WTC11 (cell line): Measurements from ENCODE around the gene MYRF.

Experiments
- CREB1 ChIP-seq: sonication (generic); formaldehyde crosslinking; IDR thresholded peaks from 2 replicates; pipeline ENCODE4 v1.8.0; 2023; ENCODE audit warnings: mild to moderate bottlenecking, missing genetic modification reagents
- NFATC4 ChIP-seq: fragments of 250-450 bp; sonication (Bioruptor Pico); IDR thresholded peaks from 2 replicates; pipeline ENCODE4 v1.9.0; 2021; ENCODE audit warnings: mild to moderate bottlenecking
- SP1 ChIP-seq: sonication (generic); formaldehyde crosslinking; conservative IDR thresholded peaks from 2 replicates; pipeline ENCODE4 v1.8.1; 2022; ENCODE audit warnings: missing genetic modification reagents
- ZNF232 ChIP-seq: sonication (generic); formaldehyde crosslinking; IDR thresholded peaks from 2 replicates; pipeline ENCODE4 v1.8.0; 2022; ENCODE audit warnings: mild to moderate bottlenecking, missing genetic modification reagents
- TF ChIP-seq, protein P1 (sequence below): fragments of 250-450 bp; sonication (Bioruptor Pico); conservative IDR thresholded peaks from 2 replicates; pipeline ENCODE4 v1.9.0; 2021; ENCODE audit warnings: mild to moderate bottlenecking
- TF ChIP-seq, protein P2 (sequence below): fragments of 200-600 bp; IDR thresholded peaks from 2 replicates; pipeline ENCODE4 v1.8.0; 2022; ENCODE audit warnings: antibody characterized with exemption
- TF ChIP-seq, protein P3 (sequence below): sonication (generic); formaldehyde crosslinking; IDR thresholded peaks from 2 replicates; pipeline ENCODE4 v1.8.0; 2022; ENCODE audit warnings: mild to moderate bottlenecking, missing genetic modification reagents
- TF ChIP-seq, protein P4 (sequence below): sonication (generic); formaldehyde crosslinking; IDR thresholded peaks from 2 replicates; pipeline ENCODE4 v1.8.1; 2023; ENCODE audit warnings: mild to moderate bottlenecking, missing genetic modification reagents
- TF ChIP-seq, protein P5 (sequence below): sonication (generic); formaldehyde crosslinking; IDR thresholded peaks from 2 replicates; pipeline ENCODE4 v1.8.1; 2022; ENCODE audit warnings: missing genetic modification reagents, borderline replicate concordance

DNA sequence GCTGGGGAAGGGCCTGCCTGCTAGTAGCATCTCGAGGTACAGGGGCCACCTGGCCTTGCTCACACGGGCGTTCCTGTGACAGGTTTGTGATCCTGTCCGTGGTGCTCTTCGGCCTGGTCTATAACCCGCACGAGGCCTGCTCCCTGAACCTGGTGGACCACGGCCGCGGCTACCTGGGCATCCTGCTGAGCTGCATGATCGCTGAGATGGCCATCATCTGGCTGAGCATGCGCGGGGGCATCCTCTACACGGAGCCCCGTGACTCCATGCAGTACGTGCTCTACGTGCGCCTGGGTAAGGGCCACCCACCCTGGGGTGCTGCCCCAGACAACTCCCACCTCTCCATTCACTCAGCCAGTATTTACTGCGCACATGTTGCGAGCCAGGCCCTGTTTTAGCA, 31.8 kb upstream of the MYRF start:
- TF ChIP-seq ZNF232 (CRISPR knock-in tag) (no peak), CREB1 (CRISPR knock-in tag) (no peak), NFATC4 (no peak), SP1 (CRISPR knock-in tag) (no peak)
- TF ChIP-seq, protein P1, sequence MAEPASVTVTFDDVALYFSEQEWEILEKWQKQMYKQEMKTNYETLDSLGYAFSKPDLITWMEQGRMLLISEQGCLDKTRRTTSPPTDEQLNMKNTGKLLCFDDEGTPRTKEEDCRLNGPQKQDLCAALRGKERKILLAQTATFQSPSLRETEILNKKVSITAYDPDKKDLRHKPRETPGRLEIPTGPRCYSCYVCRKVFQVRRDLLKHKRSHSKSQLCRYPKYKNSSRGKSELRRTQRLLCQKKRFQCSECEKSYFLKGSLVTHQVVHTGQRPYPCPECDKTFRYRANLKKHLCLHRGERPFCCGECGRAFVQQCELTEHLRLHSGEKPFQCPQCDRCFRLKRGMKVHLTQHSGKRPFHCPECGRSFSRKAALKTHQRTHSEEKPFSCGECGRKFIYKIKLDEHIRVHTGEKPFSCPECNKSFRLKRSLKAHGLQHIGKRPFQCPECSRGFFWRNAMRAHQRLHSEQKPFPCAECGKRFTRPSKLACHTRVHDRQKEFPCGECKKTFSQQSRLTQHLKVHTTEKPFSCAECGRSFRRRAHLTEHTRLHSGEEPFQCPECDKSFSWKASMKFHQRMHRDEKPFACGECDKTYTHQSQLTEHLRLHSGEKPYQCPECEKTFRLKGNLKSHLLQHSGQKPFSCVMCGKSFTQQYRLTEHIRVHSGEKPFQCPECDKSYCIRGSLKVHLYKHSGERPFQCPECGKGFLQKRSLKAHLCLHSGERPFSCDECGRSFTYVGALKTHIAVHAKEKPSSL (CRISPR knock-in tag): no peak
- TF ChIP-seq, protein P2, sequence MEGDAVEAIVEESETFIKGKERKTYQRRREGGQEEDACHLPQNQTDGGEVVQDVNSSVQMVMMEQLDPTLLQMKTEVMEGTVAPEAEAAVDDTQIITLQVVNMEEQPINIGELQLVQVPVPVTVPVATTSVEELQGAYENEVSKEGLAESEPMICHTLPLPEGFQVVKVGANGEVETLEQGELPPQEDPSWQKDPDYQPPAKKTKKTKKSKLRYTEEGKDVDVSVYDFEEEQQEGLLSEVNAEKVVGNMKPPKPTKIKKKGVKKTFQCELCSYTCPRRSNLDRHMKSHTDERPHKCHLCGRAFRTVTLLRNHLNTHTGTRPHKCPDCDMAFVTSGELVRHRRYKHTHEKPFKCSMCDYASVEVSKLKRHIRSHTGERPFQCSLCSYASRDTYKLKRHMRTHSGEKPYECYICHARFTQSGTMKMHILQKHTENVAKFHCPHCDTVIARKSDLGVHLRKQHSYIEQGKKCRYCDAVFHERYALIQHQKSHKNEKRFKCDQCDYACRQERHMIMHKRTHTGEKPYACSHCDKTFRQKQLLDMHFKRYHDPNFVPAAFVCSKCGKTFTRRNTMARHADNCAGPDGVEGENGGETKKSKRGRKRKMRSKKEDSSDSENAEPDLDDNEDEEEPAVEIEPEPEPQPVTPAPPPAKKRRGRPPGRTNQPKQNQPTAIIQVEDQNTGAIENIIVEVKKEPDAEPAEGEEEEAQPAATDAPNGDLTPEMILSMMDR: no peak
- TF ChIP-seq, protein P3, sequence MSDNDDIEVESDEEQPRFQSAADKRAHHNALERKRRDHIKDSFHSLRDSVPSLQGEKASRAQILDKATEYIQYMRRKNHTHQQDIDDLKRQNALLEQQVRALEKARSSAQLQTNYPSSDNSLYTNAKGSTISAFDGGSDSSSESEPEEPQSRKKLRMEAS (CRISPR knock-in tag): no peak
- TF ChIP-seq, protein P4, sequence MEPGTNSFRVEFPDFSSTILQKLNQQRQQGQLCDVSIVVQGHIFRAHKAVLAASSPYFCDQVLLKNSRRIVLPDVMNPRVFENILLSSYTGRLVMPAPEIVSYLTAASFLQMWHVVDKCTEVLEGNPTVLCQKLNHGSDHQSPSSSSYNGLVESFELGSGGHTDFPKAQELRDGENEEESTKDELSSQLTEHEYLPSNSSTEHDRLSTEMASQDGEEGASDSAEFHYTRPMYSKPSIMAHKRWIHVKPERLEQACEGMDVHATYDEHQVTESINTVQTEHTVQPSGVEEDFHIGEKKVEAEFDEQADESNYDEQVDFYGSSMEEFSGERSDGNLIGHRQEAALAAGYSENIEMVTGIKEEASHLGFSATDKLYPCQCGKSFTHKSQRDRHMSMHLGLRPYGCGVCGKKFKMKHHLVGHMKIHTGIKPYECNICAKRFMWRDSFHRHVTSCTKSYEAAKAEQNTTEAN (CRISPR knock-in tag): no peak
- TF ChIP-seq, protein P5, sequence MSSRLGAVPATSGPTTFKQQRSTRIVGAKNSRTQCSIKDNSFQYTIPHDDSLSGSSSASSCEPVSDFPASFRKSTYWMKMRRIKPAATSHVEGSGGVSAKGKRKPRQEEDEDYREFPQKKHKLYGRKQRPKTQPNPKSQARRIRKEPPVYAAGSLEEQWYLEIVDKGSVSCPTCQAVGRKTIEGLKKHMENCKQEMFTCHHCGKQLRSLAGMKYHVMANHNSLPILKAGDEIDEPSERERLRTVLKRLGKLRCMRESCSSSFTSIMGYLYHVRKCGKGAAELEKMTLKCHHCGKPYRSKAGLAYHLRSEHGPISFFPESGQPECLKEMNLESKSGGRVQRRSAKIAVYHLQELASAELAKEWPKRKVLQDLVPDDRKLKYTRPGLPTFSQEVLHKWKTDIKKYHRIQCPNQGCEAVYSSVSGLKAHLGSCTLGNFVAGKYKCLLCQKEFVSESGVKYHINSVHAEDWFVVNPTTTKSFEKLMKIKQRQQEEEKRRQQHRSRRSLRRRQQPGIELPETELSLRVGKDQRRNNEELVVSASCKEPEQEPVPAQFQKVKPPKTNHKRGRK (CRISPR knock-in tag): no peak
